Thyroid gland (tissue), 4 donors: ENCODE results near the gene PPBP.

ENCODE experiments used
- POLR2A ChIP-seq, 2 donors: fragments of 450-650 bp; IDR thresholded peaks; one replicate each; pipeline ENCODE4 v1.6.1; 2017; ENCODE audit warnings: antibody characterized with exemption in 2 of 2, mild to moderate bottlenecking in 2 of 2, moderate library complexity in 1 of 2
- TF ChIP-seq, protein P1 (sequence below), 6 experiments: fragments of 200-600 bp in 3 of 6; fragments of 450-650 bp in 3 of 6; sonication (generic) in 3 of 6; IDR thresholded peaks; one replicate each; pipeline ENCODE4 v1.5.1; 2016 to 2019; ENCODE audit warnings: antibody characterized with exemption in 6 of 6, mild to moderate bottlenecking in 2 of 6, inconsistent platforms in 1 of 6, moderate library complexity in 1 of 6

GRCh38 chr4:73944061-73944875, 43.7 kb downstream of the PPBP start:
- TF ChIP-seq, protein P1, sequence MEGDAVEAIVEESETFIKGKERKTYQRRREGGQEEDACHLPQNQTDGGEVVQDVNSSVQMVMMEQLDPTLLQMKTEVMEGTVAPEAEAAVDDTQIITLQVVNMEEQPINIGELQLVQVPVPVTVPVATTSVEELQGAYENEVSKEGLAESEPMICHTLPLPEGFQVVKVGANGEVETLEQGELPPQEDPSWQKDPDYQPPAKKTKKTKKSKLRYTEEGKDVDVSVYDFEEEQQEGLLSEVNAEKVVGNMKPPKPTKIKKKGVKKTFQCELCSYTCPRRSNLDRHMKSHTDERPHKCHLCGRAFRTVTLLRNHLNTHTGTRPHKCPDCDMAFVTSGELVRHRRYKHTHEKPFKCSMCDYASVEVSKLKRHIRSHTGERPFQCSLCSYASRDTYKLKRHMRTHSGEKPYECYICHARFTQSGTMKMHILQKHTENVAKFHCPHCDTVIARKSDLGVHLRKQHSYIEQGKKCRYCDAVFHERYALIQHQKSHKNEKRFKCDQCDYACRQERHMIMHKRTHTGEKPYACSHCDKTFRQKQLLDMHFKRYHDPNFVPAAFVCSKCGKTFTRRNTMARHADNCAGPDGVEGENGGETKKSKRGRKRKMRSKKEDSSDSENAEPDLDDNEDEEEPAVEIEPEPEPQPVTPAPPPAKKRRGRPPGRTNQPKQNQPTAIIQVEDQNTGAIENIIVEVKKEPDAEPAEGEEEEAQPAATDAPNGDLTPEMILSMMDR (IDR thresholded peaks at IDR 0.05): no peak
- TF ChIP-seq POLR2A (IDR thresholded peaks at IDR 0.05): no peak
